ENCODE data around the gene STX17.

- TF ChIP-seq CTCF (IDR thresholded peaks at IDR 0.05; ENCODE audit: low read depth, low read length): no peak
- no peak for TF ChIP-seq POLR2A (IDR thresholded peaks at IDR 0.05; ENCODE audit: extremely low read depth, insufficient read length)
- TF ChIP-seq MAX (IDR thresholded peaks at IDR 0.05; ENCODE audit: low read depth, low read length): no peak
Measured at GRCh38 chr9:99873531-99873930, 32.9 kb upstream of the STX17 start.

All from NB4 (cell line).